HG03280 (cell line): ENCODE data around the gene TPD52L1.

Experiments
- ATAC-seq: cut with Tn5 transposase; IDR thresholded peaks from one replicate; pipeline ENCODE4 v1.9.1; 2021; ENCODE audit warnings: mild to moderate bottlenecking, moderate library complexity; ENCODE audit not compliant: unreplicated experiment

Gene TPD52L1

GRCh38 chr6:125207956-125208355 is 54.4 kb downstream of the TPD52L1 start:
- no peak for ATAC-seq

DNA sequence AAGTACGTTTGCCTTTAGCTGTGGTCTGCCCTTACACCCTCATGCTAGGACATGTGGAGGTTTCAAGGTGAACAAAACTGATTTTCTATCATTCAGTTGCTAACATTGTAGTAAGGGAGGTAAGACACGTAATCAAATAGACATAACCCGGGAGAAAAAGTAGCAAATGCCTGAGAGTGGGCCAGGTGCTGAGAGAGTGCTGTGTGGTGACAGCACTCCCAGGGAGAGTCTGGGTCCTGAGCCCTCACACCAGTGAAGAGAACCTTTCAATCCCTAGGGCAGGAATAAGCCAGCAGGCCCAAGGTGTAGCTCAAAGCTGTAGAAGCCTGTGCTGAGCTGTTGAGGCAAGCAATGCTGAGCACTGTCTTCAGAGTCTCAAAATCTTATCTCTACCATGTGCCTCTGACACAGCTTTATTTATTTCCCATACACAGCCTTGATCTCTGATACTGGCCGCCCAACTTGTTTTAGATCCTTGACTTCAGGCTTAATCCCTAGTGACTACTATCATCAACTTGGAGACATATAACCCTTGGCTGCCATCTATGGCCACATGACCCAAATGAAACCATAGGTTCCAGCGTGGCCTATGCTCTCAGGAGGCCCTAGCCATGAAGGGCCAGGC is 55.2 kb downstream of the TPD52L1 start:
- no peak for ATAC-seq

- no peak for ATAC-seq
Observed at GRCh38 chr6:125210667-125211066, 57.1 kb downstream of the TPD52L1 start.

DNA sequence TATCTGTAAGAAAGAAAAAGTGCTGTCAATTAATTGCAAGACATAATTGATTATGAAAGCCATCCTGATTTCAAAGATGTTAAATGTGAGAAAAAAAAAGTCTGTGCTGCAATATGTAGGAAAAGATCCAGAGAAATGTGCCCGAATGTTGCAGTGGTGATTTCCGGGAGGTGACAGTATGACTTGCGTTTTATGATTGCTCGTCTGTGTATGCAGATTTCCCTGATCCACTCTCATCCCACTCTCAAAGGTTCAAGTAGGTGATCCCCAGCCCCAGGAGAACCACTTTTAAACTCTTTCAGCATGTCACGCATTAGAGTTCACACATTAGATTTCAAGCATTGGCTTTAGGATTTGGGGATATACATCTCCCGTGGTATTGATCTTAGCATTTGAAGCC is 57.8 kb downstream of the TPD52L1 start:
- no peak for ATAC-seq

DNA sequence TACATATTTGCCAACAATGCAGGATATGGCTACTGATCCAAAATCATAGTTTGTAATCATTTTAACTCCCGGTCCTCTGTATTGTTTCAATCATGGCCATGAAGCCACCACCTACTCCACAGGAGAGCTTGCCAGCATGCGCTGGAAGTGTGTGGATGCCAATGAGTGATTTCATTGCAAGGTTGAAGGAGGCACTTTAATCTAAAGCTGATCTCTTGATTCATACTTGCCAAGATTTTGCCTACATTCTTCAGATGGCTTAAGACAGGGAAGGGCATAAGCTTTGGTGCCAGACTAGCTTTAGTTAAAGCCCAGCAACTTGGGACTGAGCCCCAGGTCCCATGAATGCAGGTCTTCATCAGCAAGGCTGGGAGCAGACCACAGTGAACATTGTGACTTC is 58.8 kb downstream of the TPD52L1 start:
- ATAC-seq = no peak

DNA sequence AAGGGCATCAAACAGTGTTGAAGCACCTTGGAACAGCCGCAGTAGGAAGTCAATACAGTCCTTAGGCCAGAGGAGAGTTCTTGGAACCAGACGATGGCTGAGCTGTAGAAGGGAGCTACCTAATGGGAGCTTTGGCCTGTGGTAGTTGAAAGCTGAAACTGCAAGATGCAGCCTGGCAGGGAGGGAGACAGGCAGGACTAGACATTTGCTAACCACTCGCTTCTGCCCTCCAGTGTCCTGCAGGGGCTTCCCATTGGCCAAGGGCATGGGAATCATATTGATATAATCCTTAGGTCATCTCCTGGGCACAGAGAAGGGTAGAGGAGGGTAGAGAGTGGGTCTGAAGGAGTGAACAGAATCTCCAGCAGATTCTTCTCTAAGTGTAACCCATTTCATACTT is 60.4 kb downstream of the TPD52L1 start:
- no peak for ATAC-seq

- ATAC-seq = no peak
Observed at GRCh38 chr6:125215252-125215819, 61.8 kb downstream of the TPD52L1 start.

DNA sequence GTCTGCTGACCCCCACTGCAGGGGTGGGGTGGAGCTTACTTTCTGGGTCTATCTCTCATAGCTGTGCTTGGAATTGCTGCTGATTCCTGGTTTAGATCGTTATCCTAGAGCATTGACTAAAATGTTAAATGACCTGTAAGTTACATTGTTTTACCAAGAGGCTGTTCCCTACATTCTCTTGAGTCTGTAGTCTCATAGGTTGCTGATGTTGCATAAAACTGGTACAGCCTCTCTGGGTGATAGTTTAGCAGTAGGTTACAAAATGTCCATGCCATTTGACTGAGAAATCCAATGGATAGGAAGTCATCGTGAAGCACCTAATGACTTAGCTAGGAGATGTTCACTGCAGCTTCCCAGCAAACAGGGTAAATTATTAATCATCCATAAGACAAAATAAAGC is 62.4 kb downstream of the TPD52L1 start:
- no peak for ATAC-seq

GRCh38 chr6:125217369-125217768 is 63.8 kb downstream of the TPD52L1 start:
- no peak for ATAC-seq

- no peak for ATAC-seq
Observed at GRCh38 chr6:125217992-125218391, 64.4 kb downstream of the TPD52L1 start.

DNA sequence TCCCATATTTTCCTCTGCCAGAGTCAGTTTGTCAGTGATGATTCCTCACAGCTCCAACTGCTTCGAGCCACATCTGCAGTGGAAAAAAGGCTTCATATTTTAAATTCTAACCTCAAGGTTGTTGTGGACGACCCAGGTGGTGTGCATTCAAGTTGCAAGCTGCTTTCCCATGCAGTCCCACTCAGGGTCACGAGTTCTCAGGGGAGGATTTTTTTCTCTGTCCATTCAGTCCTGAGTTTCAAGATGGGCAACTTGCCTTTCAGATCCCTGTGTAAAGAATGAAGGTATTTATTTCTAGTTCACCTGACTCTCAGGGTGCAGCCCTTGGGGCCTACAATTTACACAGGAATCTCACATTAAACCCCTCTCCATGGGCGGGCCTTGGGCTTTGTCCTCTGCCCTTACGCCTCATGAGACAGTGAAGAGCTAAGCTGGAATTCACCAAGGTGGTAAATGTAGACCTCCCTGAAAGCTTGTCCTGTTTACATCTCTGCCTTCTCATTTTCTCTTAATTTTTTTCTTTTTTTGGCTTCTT is 65.9 kb downstream of the TPD52L1 start:
- no peak for ATAC-seq

DNA sequence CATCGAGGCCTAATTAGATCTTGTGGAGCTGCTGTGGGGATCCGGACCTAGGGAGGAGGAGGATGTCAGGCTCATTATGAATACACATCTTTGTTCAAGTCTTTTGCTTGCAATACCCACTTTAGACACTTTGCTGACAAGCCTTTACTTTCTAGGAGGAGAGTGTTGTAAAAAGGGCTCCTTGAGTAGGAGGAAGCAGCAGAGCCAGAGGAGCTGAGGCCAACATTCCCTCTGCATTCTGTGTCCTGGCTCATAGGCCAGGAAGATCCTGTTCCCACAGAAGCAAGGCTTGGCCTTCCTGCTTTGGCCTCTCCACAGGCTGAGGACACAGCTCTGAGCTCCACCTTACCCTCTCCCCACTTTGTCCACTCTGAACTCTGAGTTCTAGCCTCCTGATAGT is 67.1 kb downstream of the TPD52L1 start:
- no peak for ATAC-seq

- no peak for ATAC-seq
Observed at GRCh38 chr6:125222531-125223455, 69.2 kb downstream of the TPD52L1 start.

- no peak for ATAC-seq
Observed at GRCh38 chr6:125224231-125224861, 70.8 kb downstream of the TPD52L1 start.

DNA sequence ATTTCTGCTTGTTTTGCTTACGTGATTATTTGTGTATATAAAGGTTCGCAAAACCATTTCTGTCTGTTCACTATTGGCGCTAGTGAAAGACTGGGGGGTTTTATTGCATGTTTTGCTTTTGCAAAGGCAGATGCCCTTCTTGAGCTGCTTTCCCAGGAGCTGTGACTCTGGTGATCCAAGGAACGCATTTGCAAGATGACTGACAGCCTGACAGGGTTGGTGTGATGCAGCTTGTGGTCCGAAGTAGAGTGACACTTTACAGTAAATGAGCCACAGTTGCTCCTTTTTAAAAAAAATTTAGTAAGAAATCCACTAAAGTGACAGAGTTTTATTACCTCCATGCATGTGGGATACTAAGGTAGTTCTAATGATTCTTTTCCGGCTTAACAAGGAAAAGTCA is 73.7 kb downstream of the TPD52L1 start:
- no peak for ATAC-seq

- no peak for ATAC-seq
Observed at GRCh38 chr6:125228981-125229479, 75.5 kb downstream of the TPD52L1 start.

DNA sequence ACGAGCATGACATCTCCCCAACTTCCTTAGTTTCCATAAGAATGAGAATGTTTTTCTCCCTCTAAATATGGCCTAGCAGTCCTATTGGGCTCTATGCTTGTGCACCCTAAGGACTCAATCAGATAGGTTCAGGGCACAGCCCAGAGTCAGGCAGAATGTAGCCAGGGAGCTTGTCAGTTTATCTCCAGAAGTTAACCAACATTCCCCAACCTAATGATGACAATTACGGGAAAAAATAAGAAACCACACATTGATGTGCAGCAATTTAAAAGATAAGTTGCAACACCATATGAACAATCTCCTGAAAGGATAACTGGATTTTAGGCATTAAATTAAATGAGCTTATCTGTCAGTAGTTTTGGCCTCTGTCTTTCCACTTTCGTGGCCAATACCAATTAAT is 77.1 kb downstream of the TPD52L1 start:
- no peak for ATAC-seq

- ATAC-seq = no peak
Observed at GRCh38 chr6:125231133-125231532, 77.6 kb downstream of the TPD52L1 start.

- no peak for ATAC-seq
Observed at GRCh38 chr6:125231574-125232343, 78.2 kb downstream of the TPD52L1 start.

- no peak for ATAC-seq
Observed at GRCh38 chr6:125232466-125232865, 78.9 kb downstream of the TPD52L1 start.
